Esophagus muscularis mucosa (tissue), 4 donors: Measurements from ENCODE around the gene GTF3C1. TPM values are rescaled to one million over a fixed set of nuclear protein-coding genes. Genes with fewer than 3 reads are reported as not detected.

Experiments
- DNase-seq: peaks from one replicate; pipeline ENCODE4 v3.0.0-alpha.2; 2017; ENCODE audit errors: extremely low spot score
- H3K27ac ChIP-seq, 4 donors: fragments of 200-600 bp; sonication (generic); replicated peaks in 1 of 4; 1 replicate in 3 of 4; 2 replicates in 1 of 4; pipeline ENCODE4 v1.5.1; 2016 to 2019; ENCODE audit warnings: mild to moderate bottlenecking in 1 of 4
- H3K27me3 ChIP-seq, 4 donors: fragments of 200-600 bp; sonication (generic); one replicate each; pipeline versions ENCODE4 v1.5.1 to v1.6.0; 2016 to 2019
- H3K36me3 ChIP-seq, 4 donors: fragments of 200-600 bp; sonication (generic); one replicate each; pipeline ENCODE4 v1.5.1; 2016 to 2019
- H3K4me1 ChIP-seq, 4 donors: fragments of 200-600 bp; sonication (generic); one replicate each; pipeline ENCODE4 v1.5.1; 2016 to 2019
- H3K4me3 ChIP-seq, 4 donors: fragments of 200-600 bp; sonication (generic); 1 replicate in 2 of 4; 2 replicates in 2 of 4; pipeline ENCODE4 v1.5.1; 2016 to 2019; ENCODE audit warnings: mild to moderate bottlenecking in 4 of 4, moderate library complexity in 1 of 4
- H3K9me3 ChIP-seq, 4 donors: fragments of 200-600 bp; sonication (generic); 1 replicate in 3 of 4; 2 replicates in 1 of 4; pipeline ENCODE4 v1.5.1; 2016 to 2019
- EP300 ChIP-seq: sonication (generic); formaldehyde crosslinking; IDR thresholded peaks from one replicate; pipeline ENCODE4 v1.6.1; 2017; ENCODE audit warnings: antibody characterized with exemption
- POLR2A ChIP-seq: fragments of 450-650 bp; IDR thresholded peaks from one replicate; pipeline ENCODE4 v1.6.1; 2017; ENCODE audit warnings: antibody characterized with exemption, moderate library complexity, mild to moderate bottlenecking, low read depth
- POLR2AphosphoS5 ChIP-seq, 2 donors: sonication (generic); formaldehyde crosslinking; IDR thresholded peaks; one replicate each; pipeline ENCODE4 v1.6.1; 2017; ENCODE audit warnings: antibody characterized with exemption in 2 of 2
- WGBS: methylation state at CpG from one replicate; pipeline ENCODE4 v1.1.5; 2018; 5-methylcytosine and 5-hydroxymethylcytosine counted together
- intact Hi-C: fragments of 100-400 bp; cut with DNase I; formaldehyde crosslinking; loops from one replicate; pipeline ENCODE4 v1.15.1; 2023
- total RNA-seq, 4 donors: library from RNA; depleted of rRNA; stranded (reverse); fragments of >200 nt; gene quantifications; one replicate each; pipeline versions ENCODE4 v1.1.0 to v1.2.1, GENCODE V29; 2016
- TF ChIP-seq, protein P1 (sequence below), 3 experiments: fragments of 200-600 bp in 2 of 3; fragments of 450-650 bp in 1 of 3; sonication (generic) in 2 of 3; IDR thresholded peaks; one replicate each; pipeline ENCODE4 v1.5.1; 2017 to 2019; ENCODE audit warnings: antibody characterized with exemption in 3 of 3, mild to moderate bottlenecking in 2 of 3, moderate library complexity in 1 of 3

GTF3C1 gene
- total RNA-seq, 4 donors from 2014 or later = 37.6 to 65.4 (median 54.8) TPM

- Histone ChIP-seq H3K4me3 (no peak overlapping the region), H3K9me3 (no peaks in the 10 kb centered on the region), H3K27ac (peak overlapping the region in 1 of 4 donors; percentile 4), H3K4me1 (peaks cover 35 to 46% (median 37%) of the 10 kb centered on the region in 4 donors), H3K36me3 (peaks cover 24 to 32% (median 28%) of the 10 kb centered on the region in 4 donors), H3K27me3 (no peaks in the 10 kb centered on the region)
- 78% methylated on average over 2 of the region's 2 CpGs for WGBS
- TF ChIP-seq POLR2A (no peak), POLR2AphosphoS5 (IDR thresholded peaks at IDR 0.05) (no peak), EP300 (no peak)
- TF ChIP-seq, protein P1, sequence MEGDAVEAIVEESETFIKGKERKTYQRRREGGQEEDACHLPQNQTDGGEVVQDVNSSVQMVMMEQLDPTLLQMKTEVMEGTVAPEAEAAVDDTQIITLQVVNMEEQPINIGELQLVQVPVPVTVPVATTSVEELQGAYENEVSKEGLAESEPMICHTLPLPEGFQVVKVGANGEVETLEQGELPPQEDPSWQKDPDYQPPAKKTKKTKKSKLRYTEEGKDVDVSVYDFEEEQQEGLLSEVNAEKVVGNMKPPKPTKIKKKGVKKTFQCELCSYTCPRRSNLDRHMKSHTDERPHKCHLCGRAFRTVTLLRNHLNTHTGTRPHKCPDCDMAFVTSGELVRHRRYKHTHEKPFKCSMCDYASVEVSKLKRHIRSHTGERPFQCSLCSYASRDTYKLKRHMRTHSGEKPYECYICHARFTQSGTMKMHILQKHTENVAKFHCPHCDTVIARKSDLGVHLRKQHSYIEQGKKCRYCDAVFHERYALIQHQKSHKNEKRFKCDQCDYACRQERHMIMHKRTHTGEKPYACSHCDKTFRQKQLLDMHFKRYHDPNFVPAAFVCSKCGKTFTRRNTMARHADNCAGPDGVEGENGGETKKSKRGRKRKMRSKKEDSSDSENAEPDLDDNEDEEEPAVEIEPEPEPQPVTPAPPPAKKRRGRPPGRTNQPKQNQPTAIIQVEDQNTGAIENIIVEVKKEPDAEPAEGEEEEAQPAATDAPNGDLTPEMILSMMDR (IDR thresholded peaks at IDR 0.05) = no peak
- intact Hi-C loops = no loop called here
- DNase-seq = no peak
Measured at GRCh38 chr16:27547851-27548250, 1.9 kb downstream of the GTF3C1 start.

- H3K9me3 ChIP-seq = no peaks in the 10 kb centered on the region
- intact Hi-C loops = no loop called here
- peaks cover 32 to 39% (median 35%) of the 10 kb centered on the region in 4 donors for H3K36me3 ChIP-seq
- TF ChIP-seq POLR2AphosphoS5 (IDR thresholded peaks at IDR 0.05) (no peak), POLR2A (no peak), EP300 (no peak)
- peaks cover 35 to 46% (median 37%) of the 10 kb centered on the region in 4 donors for H3K4me1 ChIP-seq
- peak overlapping the region in 1 of 4 donors; percentile 4 for H3K27ac ChIP-seq
- no peak overlapping the region for H3K4me3 ChIP-seq
- no peaks in the 10 kb centered on the region for H3K27me3 ChIP-seq
- no peak for DNase-seq
- 62% methylated on average over 4 of the region's 4 CpGs for WGBS
Measured at GRCh38 chr16:27547134-27547533, 2.6 kb downstream of the GTF3C1 start.

DNA sequence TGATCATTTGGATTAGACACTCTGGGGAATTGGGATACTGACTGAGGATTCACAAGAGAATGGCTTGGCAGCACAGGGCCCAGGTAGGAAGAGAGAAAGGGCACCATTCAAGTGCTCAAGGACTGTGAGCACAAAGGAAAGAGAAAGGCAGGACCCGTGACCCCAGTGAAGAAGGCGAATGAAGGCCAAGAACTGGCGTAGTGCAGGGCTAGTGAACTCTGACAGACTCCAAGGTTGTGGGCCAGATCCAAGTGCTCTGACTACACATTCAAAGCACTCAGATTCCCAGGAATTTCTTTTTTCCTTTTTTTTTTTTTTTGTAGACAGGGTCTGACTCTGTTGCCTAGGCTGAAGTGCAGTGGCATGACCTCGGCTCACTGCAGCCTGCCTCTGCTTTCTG, 5.0 kb downstream of the GTF3C1 start:
- H3K4me1 ChIP-seq = peaks cover 25 to 30% (median 26%) of the 10 kb centered on the region in 4 donors
- WGBS = 89% methylated on average over 4 of the region's 4 CpGs
- no peak for TF ChIP-seq POLR2A
- no peak for TF ChIP-seq POLR2AphosphoS5 (IDR thresholded peaks at IDR 0.05)
- TF ChIP-seq EP300 = no peak
- TF ChIP-seq, protein P1 (IDR thresholded peaks at IDR 0.05) = no peak
- H3K4me3 ChIP-seq = no peak overlapping the region
- no peaks in the 10 kb centered on the region for H3K9me3 ChIP-seq
- H3K27ac ChIP-seq = no peak overlapping the region
- no peaks in the 10 kb centered on the region for H3K27me3 ChIP-seq
- H3K36me3 ChIP-seq = peaks cover 51 to 64% (median 59%) of the 10 kb centered on the region in 4 donors
- intact Hi-C loops = no loop called here
- no peak for DNase-seq

DNA sequence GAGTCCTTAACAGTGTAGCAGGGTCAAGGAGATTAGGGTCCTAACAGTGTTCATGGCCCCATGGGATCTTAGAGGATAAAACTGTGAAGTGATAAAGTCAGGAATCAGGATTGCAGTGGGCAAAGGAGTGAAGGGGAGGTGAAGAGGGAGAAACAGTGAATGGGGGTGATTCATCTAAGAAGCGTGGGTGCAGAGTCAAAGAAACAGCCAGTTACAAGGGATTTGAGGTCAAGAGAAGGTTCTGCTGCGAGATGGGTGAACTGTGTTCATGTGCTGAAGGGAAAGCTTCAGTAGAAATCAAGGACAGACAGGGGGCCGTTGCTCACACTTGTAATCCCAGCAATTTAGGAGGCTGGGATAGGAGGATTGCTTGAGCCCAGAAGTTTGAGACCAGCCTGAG, 5.9 kb downstream of the GTF3C1 start:
- intact Hi-C loops = no loop called here
- no peak for TF ChIP-seq POLR2AphosphoS5 (IDR thresholded peaks at IDR 0.05)
- TF ChIP-seq POLR2A = no peak
- no peak overlapping the region for H3K4me3 ChIP-seq
- no peaks in the 10 kb centered on the region for H3K27me3 ChIP-seq
- peaks cover 21 to 24% (median 22%) of the 10 kb centered on the region in 4 donors for H3K4me1 ChIP-seq
- H3K36me3 ChIP-seq = peaks cover 54 to 72% (median 66%) of the 10 kb centered on the region in 4 donors
- no peak for DNase-seq
- no peak overlapping the region for H3K27ac ChIP-seq
- no peaks in the 10 kb centered on the region for H3K9me3 ChIP-seq
- 92% methylated on average over 3 of the region's 3 CpGs for WGBS

- 78% methylated on average over 5 of the region's 5 CpGs for WGBS
- H3K4me3 ChIP-seq = no peak overlapping the region
- H3K36me3 ChIP-seq = peaks cover 76 to 98% (median 93%) of the 10 kb centered on the region in 4 donors
- H3K27me3 ChIP-seq = no peaks in the 10 kb centered on the region
- intact Hi-C loops = no loop called here
- no peaks in the 10 kb centered on the region for H3K9me3 ChIP-seq
- H3K4me1 ChIP-seq = peaks cover 0 to 3% (median 0%) of the 10 kb centered on the region in 4 donors
- no peak for DNase-seq
- no peak for TF ChIP-seq POLR2A
- TF ChIP-seq, protein P1 (IDR thresholded peaks at IDR 0.05) = no peak
- H3K27ac ChIP-seq = no peak overlapping the region
Measured at GRCh38 chr16:27539636-27540035, 10.1 kb downstream of the GTF3C1 start.

DNA sequence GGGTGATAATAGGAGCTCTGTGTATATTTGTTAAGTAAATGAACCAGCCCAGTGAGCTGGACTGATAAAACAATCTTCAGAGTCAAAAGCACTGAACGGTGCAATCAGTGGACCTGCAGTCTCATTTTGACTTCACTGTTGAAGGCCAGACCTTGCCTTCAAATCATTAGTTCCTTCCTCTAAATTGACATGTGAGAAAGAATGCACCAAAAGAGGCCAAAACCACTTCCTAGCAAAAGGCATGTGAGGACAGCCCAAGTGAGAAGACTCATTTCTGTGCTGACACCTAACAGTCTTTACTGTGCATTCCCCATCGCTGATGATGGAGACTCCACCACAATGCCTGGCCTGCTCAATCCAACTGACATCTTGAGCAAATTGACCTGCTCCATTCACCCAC, 10.6 kb downstream of the GTF3C1 start:
- Histone ChIP-seq H3K4me3 (no peak overlapping the region), H3K4me1 (peaks cover 0 to 3% (median 0%) of the 10 kb centered on the region in 4 donors), H3K36me3 (peaks cover 77 to 98% (median 93%) of the 10 kb centered on the region in 4 donors), H3K27ac (no peak overlapping the region), H3K9me3 (no peaks in the 10 kb centered on the region), H3K27me3 (no peaks in the 10 kb centered on the region)
- no peak for DNase-seq
- 94% methylated on average over 2 of the region's 2 CpGs for WGBS
- TF ChIP-seq, protein P1 (IDR thresholded peaks at IDR 0.05) = no peak
- TF ChIP-seq EP300 (no peak), POLR2AphosphoS5 (IDR thresholded peaks at IDR 0.05) (no peak), POLR2A (no peak)
- intact Hi-C loops = no loop called here
